Stimulated activated CD8-positive, alpha-beta memory T cell treated with anti-CD3 and anti-CD28 coated beads, Interleukin-7, amount 100 ng/mL, for 4 hours (primary cell): ENCODE measurements around the gene SERHL2.
A peak's percentile ranks its signal among the peaks of the same experiment; 100 is the strongest.
"Not testable (repeated sequence)": the region's sequence is repeated elsewhere in the genome, so short reads cannot be mapped to it uniquely, and the experiment has no call there.

Experiments used
- DNase-seq, 2 donors: peaks; one replicate each; pipeline ENCODE4 v3.0.0-alpha.2; 2020; ENCODE audit warnings: low read depth in 2 of 2

SERHL2 gene, protein sequence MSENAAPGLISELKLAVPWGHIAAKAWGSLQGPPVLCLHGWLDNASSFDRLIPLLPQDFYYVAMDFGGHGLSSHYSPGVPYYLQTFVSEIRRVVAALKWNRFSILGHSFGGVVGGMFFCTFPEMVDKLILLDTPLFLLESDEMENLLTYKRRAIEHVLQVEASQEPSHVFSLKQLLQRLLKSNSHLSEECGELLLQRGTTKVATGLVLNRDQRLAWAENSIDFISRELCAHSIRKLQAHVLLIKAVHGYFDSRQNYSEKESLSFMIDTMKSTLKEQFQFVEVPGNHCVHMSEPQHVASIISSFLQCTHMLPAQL

GRCh38 chr22:42553475-42554361 lies at the start of gene SERHL2:
Gene SERHL2, plus strand, starts transcription at chr22:42553956. Its CDS starts 65 bp downstream, at chr22:42554021.
- peak; percentile 64 to 71 for DNase-seq

DNA sequence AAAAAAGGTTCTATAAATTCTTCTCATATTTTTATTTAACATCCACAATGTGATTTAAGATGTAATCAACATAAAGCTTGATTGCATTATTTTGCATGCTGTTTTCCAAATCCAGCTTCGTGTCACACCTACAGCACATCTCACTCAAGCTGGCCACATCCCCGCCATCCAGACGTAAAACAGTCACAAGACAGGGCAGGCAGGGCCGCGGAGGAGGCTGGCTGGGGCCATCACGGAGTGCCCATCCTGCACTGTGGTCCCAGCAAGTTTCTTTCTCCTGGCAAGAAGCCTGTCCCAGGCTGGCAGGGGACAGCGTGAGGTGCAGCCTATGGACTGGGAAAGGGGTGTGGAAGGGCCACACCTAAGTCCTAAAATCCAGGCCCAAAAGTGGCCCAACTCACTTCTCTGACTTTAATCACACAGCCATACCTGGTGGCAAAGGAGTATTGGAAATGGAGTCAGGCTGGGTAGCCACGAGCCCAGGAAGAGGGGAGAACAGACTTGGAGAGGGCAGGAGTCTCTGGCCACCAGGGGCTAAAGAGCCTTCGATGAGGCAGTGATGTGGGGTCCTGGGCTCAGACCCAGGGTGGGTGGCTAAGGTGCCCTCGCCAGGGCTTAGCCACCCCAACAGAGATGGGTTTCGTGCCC lies 45.3 kb upstream of the SERHL2 start:
- DNase-seq = not testable (repeated sequence)

DNA sequence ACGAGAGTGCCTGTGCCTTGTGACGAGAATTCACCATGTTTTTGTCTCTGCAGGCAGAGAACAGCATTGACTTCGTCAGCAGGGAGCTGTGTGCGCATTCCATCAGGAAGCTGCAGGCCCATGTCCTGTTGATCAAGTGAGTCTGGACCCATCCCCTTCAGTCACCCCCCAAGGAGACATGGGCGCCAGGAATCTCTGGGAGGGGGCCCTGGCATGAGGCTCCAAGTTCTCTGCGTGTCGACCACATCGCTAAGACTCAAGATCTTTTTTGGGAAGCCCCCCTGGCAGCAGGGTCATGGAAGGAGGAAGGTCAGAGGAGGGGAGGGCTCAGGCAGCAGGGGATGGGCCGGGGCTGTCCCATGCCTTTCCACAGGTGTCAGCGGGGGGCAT lies 44.8 kb upstream of the SERHL2 start:
- DNase-seq = not testable (repeated sequence)

DNA sequence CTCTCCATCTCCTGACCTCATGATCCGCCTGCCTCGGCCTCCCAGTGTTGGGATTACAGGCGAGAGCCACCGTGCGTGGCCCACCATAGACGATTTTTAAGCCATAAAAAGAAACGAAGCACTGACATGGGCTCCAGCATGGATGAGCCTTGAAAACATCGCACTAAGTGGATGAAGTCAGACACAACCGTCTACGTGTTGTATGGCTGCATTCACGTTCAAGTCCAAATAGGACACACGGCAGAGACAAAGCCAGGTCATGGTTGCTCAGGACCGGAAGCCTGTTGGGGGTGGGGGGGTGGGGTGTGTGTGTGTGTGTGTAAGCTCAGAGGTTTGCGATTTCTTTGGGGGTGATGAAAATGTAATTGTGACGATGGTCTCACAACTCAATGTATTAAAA lies 44.2 kb upstream of the SERHL2 start:
- no peak for DNase-seq

- DNase-seq = no peak
Observed at GRCh38 chr22:42511401-42511891, 42.3 kb upstream of the SERHL2 start.

GRCh38 chr22:42512273-42512990 lies 41.3 kb upstream of the SERHL2 start:
- DNase-seq = not testable (repeated sequence)

DNA sequence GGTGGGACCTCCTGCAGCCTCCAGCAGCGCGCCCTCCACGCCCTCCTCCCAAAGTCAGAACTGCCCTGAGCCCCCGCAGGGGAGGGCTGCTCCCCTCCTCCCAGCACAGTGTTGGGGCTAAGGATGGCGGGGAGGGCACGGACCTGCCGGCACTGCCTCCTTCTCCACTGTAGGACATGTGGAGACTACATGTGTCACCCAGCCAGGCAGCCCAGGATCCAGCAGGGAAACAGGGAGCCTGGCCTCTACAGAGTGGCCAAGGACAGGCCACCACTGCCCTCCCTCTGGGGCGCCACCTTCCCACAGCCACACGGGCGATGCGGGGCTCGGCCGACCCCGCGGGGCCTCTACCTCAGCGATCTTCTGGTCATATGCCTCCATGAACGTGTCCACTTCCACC lies 39.4 kb upstream of the SERHL2 start:
- DNase-seq = not testable (repeated sequence)

GRCh38 chr22:42515304-42515703 lies 38.5 kb upstream of the SERHL2 start:
- DNase-seq = not testable (repeated sequence)

GRCh38 chr22:42515896-42516295 lies 37.9 kb upstream of the SERHL2 start:
- no peak for DNase-seq

GRCh38 chr22:42517103-42517502 lies 36.7 kb upstream of the SERHL2 start:
- not testable (repeated sequence) for DNase-seq

DNA sequence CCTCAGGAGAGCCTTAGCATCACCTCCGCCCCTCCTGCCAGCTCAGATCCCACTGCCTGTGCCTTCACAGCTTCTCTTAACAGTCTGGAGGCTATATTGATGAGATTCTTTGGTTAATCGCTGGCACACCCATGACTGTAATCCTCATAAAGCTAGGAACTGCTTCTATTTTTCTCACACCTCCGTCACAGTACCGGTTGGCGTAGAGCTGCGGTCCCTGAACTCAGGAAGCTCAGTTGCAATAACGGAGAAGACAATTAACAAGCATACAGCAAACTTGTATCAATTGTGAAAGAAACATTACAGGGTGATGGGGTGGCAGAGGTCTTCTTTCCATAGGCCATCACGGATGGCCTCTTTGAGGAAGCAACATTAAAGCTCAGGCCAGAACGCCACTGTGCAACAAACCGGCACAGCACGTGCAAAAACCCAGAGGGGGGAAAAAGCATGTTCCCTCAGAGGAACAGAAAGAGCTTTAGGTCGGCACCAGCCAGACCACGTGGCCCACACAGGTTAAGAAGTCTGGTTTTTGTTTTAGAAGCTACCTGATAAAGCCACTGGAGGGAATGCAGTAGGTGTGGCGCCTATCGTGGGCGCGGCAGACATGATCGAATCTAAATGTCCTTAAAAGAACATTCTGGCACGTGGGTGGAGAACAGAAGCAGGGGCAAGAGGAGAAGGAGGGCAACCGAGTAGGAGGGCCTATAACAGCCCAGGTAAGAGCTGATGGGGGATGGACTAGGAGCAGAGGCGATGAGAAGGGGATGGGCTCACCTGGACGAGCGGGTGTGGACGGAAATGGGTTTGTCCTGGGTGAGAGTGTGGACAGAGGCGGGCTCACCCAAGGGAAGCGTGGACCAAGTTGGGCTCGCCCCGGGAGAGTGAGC lies 34.9 kb upstream of the SERHL2 start:
- not testable (repeated sequence) for DNase-seq

GRCh38 chr22:42519525-42520401 lies 34.0 kb upstream of the SERHL2 start, which contains the start of gene RRP7A:
Gene RRP7A, minus strand, starts transcription at chr22:42519796. Its CDS starts 10 bp downstream, at chr22:42519786.
- peak; percentile 62 to 81 for DNase-seq

DNA sequence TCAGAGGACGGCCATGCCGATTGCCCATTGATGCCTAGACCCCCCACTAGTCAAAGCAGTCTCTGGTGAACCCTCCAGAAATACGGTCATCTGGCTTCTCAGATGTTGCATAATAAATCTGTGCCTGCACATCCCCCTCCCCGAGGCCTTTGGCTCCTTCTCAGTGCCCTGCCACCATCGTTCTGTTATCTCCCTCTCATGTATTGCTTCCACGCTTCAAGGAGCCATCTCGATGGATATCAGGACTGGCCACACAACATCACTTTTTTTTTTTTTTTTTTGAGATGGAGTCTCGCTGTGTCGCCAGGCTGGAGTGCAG lies 32.6 kb upstream of the SERHL2 start:
- no peak for DNase-seq

- DNase-seq = no peak
Observed at GRCh38 chr22:42522546-42522945, 31.2 kb upstream of the SERHL2 start.

- DNase-seq = no peak
Observed at GRCh38 chr22:42528591-42529307, 25.0 kb upstream of the SERHL2 start.

DNA sequence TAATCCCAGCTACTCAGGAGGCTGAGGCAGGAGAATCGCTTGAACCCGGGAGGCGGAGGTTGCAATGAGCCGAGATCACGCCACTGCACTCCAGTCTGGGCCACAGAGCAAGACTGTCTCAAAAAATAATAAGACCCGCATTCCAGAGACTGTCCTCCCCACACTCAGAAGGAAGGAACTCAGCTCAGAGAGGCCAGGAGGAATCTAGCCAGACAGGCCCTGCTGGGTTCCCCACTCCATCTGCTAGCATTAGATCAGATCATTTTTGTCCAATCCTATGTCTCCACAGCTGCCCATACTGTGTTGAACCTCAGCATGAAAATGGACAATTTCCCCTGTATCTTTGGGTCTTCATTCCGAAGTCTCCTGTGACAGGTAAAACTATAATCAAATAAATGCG lies 24.3 kb upstream of the SERHL2 start:
- not testable (repeated sequence) for DNase-seq

DNA sequence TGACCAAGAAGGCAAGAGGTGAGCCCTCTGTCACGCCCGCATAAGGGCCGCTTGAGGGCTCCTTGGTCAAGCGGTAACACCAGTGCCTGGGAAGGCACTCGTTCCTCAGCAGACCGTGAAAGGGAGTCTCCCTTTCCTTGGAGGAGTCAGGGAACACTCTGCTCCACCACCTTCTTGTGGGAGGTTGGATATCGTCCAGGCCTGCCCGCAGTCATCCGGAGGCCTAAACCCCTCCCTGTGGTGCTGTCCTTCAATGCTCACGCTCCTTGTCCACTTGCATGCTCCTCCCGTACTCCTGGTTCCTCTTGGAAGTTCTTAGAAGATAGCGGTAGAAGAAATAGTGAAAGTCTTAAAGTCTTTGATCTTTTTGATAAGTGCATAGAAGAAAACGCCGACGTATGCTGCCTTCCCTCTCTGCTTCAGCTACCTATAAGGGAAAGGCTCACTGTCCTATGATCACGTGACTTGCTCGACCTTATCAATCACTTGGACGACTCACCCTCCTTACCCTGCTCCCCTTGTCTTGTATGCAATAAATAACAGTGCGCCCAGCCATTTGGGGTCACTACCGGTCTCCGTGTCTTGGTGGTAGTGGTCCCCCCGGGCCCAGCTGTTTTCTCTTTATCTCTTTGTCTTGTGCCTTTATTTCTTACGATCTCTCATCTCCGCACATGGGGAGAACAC lies 22.2 kb upstream of the SERHL2 start:
- not testable (repeated sequence) for DNase-seq

- DNase-seq = no peak
Observed at GRCh38 chr22:42533638-42533977, 20.1 kb upstream of the SERHL2 start.
